NCI-H446 treated with DMSO at 0.1 percent for 48 hours (cell line): ENCODE data around the gene PTP4A2.

Source experiments
- DNase-seq: peaks from one replicate; lab custom pipeline; 2025; lab: John Stamatoyannopoulos, UW

The PTP4A2 gene

DNA sequence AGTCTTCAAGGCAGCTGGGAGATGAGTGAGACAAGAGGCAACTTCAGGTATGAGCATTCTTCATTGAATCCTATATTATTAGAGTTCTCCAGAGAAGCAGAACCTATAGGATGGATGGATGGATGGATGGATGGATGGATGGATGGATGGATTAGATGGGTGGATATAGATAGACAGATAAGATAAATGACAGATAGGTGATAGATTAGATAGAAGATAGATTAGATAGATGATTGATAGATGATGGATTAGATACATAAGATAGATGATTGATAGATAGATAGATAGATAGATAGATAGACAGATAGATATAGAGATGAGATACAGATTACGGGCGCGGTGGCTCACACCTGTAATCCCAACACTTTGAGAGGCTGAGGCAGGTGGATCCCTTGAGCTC is 79.1 kb downstream of the PTP4A2 start:
- DNase-seq, result no peak

DNA sequence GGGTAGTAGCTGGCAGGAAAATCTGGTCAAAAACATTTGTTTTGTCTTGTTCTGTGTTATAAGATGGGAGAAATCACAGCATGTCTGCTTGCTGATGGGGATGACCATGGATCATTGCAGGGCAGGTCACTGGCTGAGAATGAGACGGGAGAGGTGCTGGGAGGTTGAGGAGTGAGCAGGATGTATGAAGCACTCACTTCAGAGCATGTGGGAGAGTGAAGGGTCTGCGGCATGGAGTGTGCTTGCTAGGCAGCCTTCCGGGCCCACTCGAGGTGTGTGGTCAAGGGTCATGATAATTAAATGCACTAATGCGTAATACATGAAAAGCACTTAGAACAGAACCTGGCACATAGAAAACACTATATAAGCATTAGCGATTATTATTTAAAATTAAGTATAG is 80.3 kb downstream of the PTP4A2 start:
- DNase-seq, result no peak
